Endothelial cell of umbilical vein (primary cell): ENCODE data around the gene STARD13. TPM values are rescaled to one million over a fixed set of nuclear protein-coding genes. Genes with fewer than 3 reads are reported as not detected.

Source experiments
- BruUV-seq: library from RNA; stranded (reverse); fragments of 400-500 nt; replicated peaks from 2 replicates; lab custom pipeline; 2021; lab: Mats Ljungman, UMichigan
- CTCF ChIA-PET: fragments of 300-600, 350-600 bp; sonication (Branson Sonifier 250); formaldehyde crosslinking; loops from one replicate; lab custom pipeline; 2021; ENCODE audit warnings: antibody characterized with exemption, inconsistent platforms; lab: Charles Lee
- POLR2A ChIA-PET: fragments of 300-600, 350-600 bp; sonication (Branson Sonifier 250); formaldehyde crosslinking; loops from one replicate; lab custom pipeline; 2021; ENCODE audit warnings: antibody characterized with exemption, inconsistent platforms; lab: Charles Lee
- DNase-seq: peaks from one replicate; pipeline ENCODE4 v3.0.0-alpha.2; 2011; ENCODE audit warnings: low read depth, low spot score
- FAIRE-seq: peaks from 2 replicates; lab custom pipeline; 2011; peaks lifted over from hg19 to GRCh38; lab: Jason Lieb, UNC
- H2AFZ ChIP-seq: 2 replicates; pipeline ENCODE4 v1.6.0; 2012; ENCODE audit warnings: low read depth, low read length, control low read depth, inconsistent platforms
- H3K27ac ChIP-seq: 2 replicates; pipeline ENCODE4 v1.5.1; 2011; ENCODE audit warnings: low read depth, mild to moderate bottlenecking, control low read depth, low read length, moderate library complexity; ENCODE audit not compliant: insufficient read depth
- H3K27me3 ChIP-seq, 2 experiments: 2 replicates each; pipeline versions ENCODE4 v1.6.0 to v1.6.1; 2011; ENCODE audit warnings: low read length in 2 of 2, mixed read lengths in 1 of 2; ENCODE audit not compliant: control insufficient read depth in 2 of 2, insufficient read depth in 2 of 2
- H3K36me3 ChIP-seq, 2 experiments: 2 replicates in 1 of 2; 3 replicates in 1 of 2; pipeline ENCODE4 v1.5.1; 2011; ENCODE audit warnings: low read length in 2 of 2, mild to moderate bottlenecking in 1 of 2, moderate library complexity in 1 of 2; ENCODE audit not compliant: control insufficient read depth in 2 of 2, insufficient read depth in 2 of 2; ENCODE audit errors: extremely low read depth in 1 of 2
- H3K4me1 ChIP-seq: 3 replicates; pipeline ENCODE4 v1.5.1; 2011; ENCODE audit warnings: mild to moderate bottlenecking, low read length; ENCODE audit not compliant: control insufficient read depth, insufficient read depth; ENCODE audit errors: extremely low read depth
- H3K4me2 ChIP-seq: 2 replicates; pipeline ENCODE4 v1.6.1; 2011; ENCODE audit warnings: low read length, control low read depth, mixed read lengths; ENCODE audit not compliant: insufficient read depth
- H3K4me3 ChIP-seq, 3 experiments: fragments of 200-600 bp in 1 of 3; sonication (generic), shearing (Covaris generic) in 1 of 3; replicated peaks in 1 of 3; 2 replicates each; pipeline ENCODE4 v1.5.1; 2011 to 2016; ENCODE audit warnings: control low read depth in 3 of 3, low read length in 3 of 3, mild to moderate bottlenecking in 2 of 3, inconsistent platforms in 1 of 3, low read depth in 1 of 3, moderate library complexity in 1 of 3; ENCODE audit not compliant: insufficient read depth in 1 of 3
- H3K79me2 ChIP-seq: 2 replicates; pipeline ENCODE4 v1.6.0; 2012; ENCODE audit warnings: low read length, inconsistent platforms; ENCODE audit not compliant: control insufficient read depth, insufficient read depth
- H3K9ac ChIP-seq: replicated peaks from 2 replicates; pipeline ENCODE3; 2011; ENCODE audit warnings: low read length, control low read depth; ENCODE audit not compliant: insufficient read depth; ENCODE audit errors: extremely low read depth
- H3K9me1 ChIP-seq: replicated peaks from 3 replicates; pipeline ENCODE4 v1.6.0; 2011; ENCODE audit warnings: mild to moderate bottlenecking, low read length; ENCODE audit not compliant: control insufficient read depth, insufficient read depth; ENCODE audit errors: extremely low read depth
- H3K9me3 ChIP-seq: replicated peaks from 2 replicates; pipeline ENCODE4 v1.5.1; 2012; ENCODE audit warnings: low read length, inconsistent platforms; ENCODE audit not compliant: control insufficient read depth, insufficient read depth
- H4K20me1 ChIP-seq: replicated peaks from 2 replicates; pipeline ENCODE3; 2011; ENCODE audit warnings: mild to moderate bottlenecking, low read length; ENCODE audit not compliant: control insufficient read depth, insufficient read depth; ENCODE audit errors: extremely low read depth
- CTCF ChIP-seq, 2 donors: IDR thresholded peaks; 1 replicate in 1 of 2; 2 replicates in 1 of 2; pipeline ENCODE4 v1.5.1; 2011; ENCODE audit warnings: low read length in 2 of 2, mild to moderate bottlenecking in 2 of 2, moderate library complexity in 2 of 2, control low read depth in 1 of 2, inconsistent platforms in 1 of 2, low read depth in 1 of 2; ENCODE audit not compliant: insufficient read depth in 1 of 2; ENCODE audit errors: extremely low read depth in 1 of 2
- EZH2 ChIP-seq: IDR thresholded peaks from 2 replicates; pipeline ENCODE4 v1.6.1; 2012; ENCODE audit warnings: borderline replicate concordance, low read depth, mild to moderate bottlenecking, moderate library complexity, low read length, inconsistent platforms; ENCODE audit not compliant: severe bottlenecking
- FOS ChIP-seq: IDR thresholded peaks from 2 replicates; pipeline ENCODE4 v1.6.1; 2011; ENCODE audit warnings: mild to moderate bottlenecking, low read length, moderate library complexity, borderline replicate concordance; ENCODE audit not compliant: insufficient read depth
- GATA2 ChIP-seq: IDR thresholded peaks from 2 replicates; pipeline ENCODE4 v1.7.0; 2011; ENCODE audit warnings: low read depth, mild to moderate bottlenecking, moderate library complexity, mixed read lengths, low read length; ENCODE audit not compliant: insufficient read length, insufficient read depth
- JUN ChIP-seq: IDR thresholded peaks from 2 replicates; pipeline ENCODE4 v1.6.1; 2011; ENCODE audit warnings: borderline replicate concordance, low read depth; ENCODE audit not compliant: insufficient read length, insufficient read depth
- MAX ChIP-seq: IDR thresholded peaks from 2 replicates; pipeline ENCODE4 v1.6.1; 2011; ENCODE audit not compliant: insufficient read depth, insufficient read length
- MYC ChIP-seq: IDR thresholded peaks from one replicate; pipeline ENCODE4 v1.6.1; 2011; ENCODE audit warnings: mild to moderate bottlenecking, low read depth, low read length
- POLR2A ChIP-seq: IDR thresholded peaks from 2 replicates; pipeline ENCODE4 v1.6.1; 2012; ENCODE audit warnings: low read depth, mild to moderate bottlenecking, control low read depth, low read length
- POLR2AphosphoS5 ChIP-seq: IDR thresholded peaks from 2 replicates; pipeline ENCODE4 v1.6.1; 2012; ENCODE audit warnings: low read depth, mild to moderate bottlenecking, control low read depth, low read length, moderate library complexity; ENCODE audit not compliant: insufficient read depth
- dilution Hi-C: fragments of 300-500 bp; cut with MboI; formaldehyde crosslinking; loops from one replicate; pipeline ENCODE4 v1.15.0; 2019; ENCODE audit warnings: low sequenced_read_pairs; ENCODE audit not compliant: extremely low pct_ligation_motif_present
- intact Hi-C: fragments of 100-400 bp; cut with micrococcal nuclease; formaldehyde crosslinking; loops from one replicate; pipeline ENCODE4 v1.10.0; 2022
- polyA plus RNA-seq, 4 experiments: library from polyadenylated mRNA; depleted of rRNA in 3 of 4; stranded (reverse) in 3 of 4; unstranded in 1 of 4; fragments of >200 nt; gene quantifications; 2 replicates each; pipeline versions ENCODE4 v1.2.1 to v1.2.3, GENCODE V29; 2011 to 2012; ENCODE audit warnings: missing spikeins in 1 of 4
- total RNA-seq: library from RNA; stranded (reverse); gene quantifications from 2 replicates; pipeline ENCODE4 v1.2.3, GENCODE V29; 2021

STARD13 gene
- total and polyA plus RNA-seq, 2 donors (not counting 3 experiments of a cell fraction or from before 2014, with no cell fraction given), result 11.0 to 47.7 TPM

GRCh38 chr13:33318037-33318436, 32.5 kb upstream of the STARD13 start:
- intact Hi-C loops, result no loop called here
- no peaks in the 10 kb centered on the region for H3K36me3 ChIP-seq
- H3K27ac ChIP-seq, result no peak overlapping the region
- H3K9ac ChIP-seq, result no peak overlapping the region
- H2AFZ ChIP-seq, result no peak overlapping the region
- H3K27me3 ChIP-seq, result no peaks in the 10 kb centered on the region
- no TSS peak for BruUV-seq
- H3K79me2 ChIP-seq, result no peaks in the 10 kb centered on the region
- H3K9me1 ChIP-seq, result no peaks in the 10 kb centered on the region
- no peaks in the 10 kb centered on the region for H4K20me1 ChIP-seq
- H3K4me2 ChIP-seq, result no peak overlapping the region
- H3K4me1 ChIP-seq, result no peaks in the 10 kb centered on the region
- H3K9me3 ChIP-seq, result no peaks in the 10 kb centered on the region
- ChIA-PET POLR2A (no interaction called here), CTCF (no interaction called here)
- dilution Hi-C loops, result no loop called here
- FAIRE-seq, result no peak
- no peak for DNase-seq
- H3K4me3 ChIP-seq, result no peak overlapping the region
- TF ChIP-seq JUN (no peak), POLR2AphosphoS5 (no peak), POLR2A (no peak), EZH2 (no peak), MAX (no peak), MYC (no peak), GATA2 (no peak), CTCF (IDR thresholded peaks at IDR 0.05; ENCODE audit: extremely low read depth in 1 of 2, insufficient read depth in 1 of 2, low read depth in 1 of 2, low read length in 2 of 2) (no peak), FOS (no peak)
